GM10266 (cell line): Measurements from ENCODE around the gene TPO.

Experiments
- DNase-seq: peaks from one replicate; pipeline ENCODE4 v3.0.0; 2012; ENCODE audit errors: extremely low spot score
- CTCF ChIP-seq: IDR thresholded peaks from 2 replicates; pipeline ENCODE4 v1.5.1; 2012; ENCODE audit warnings: mild to moderate bottlenecking, low read depth; ENCODE audit not compliant: control insufficient read depth, insufficient read depth; ENCODE audit errors: missing control alignments

Gene TPO

GRCh38 chr2:1495676-1496358 is 82.6 kb downstream of the TPO start:
- DNase-seq, result no peak
- no peak for TF ChIP-seq CTCF

- TF ChIP-seq CTCF, result no peak
- no peak for DNase-seq
These were observed 83.1 kb downstream of the TPO start for GRCh38 chr2:1496359-1496821.

GRCh38 chr2:1497122-1497611 is 83.9 kb downstream of the TPO start:
- no peak for TF ChIP-seq CTCF
- DNase-seq, result no peak

GRCh38 chr2:1498176-1498575 is 84.9 kb downstream of the TPO start:
- DNase-seq, result no peak
- TF ChIP-seq CTCF, result no peak

- no peak for TF ChIP-seq CTCF
- DNase-seq, result no peak
These were observed 86.0 kb downstream of the TPO start for GRCh38 chr2:1499033-1499795.

GRCh38 chr2:1501038-1501851 is 88.0 kb downstream of the TPO start:
- DNase-seq, result no peak
- no peak for TF ChIP-seq CTCF
